GM19328 (cell line): Measurements from ENCODE around the gene NDUFAF3.
A peak's percentile ranks its signal among the peaks of the same experiment; 100 is the strongest.

ENCODE experiments used
- ATAC-seq: cut with Tn5 transposase; IDR thresholded peaks from one replicate; pipeline ENCODE4 v1.9.1; 2021; ENCODE audit warnings: mild to moderate bottlenecking, moderate library complexity; ENCODE audit not compliant: unreplicated experiment

Gene NDUFAF3

GRCh38 chr3:49017971-49018706 is 3.8 kb upstream of the NDUFAF3 start, which contains the start of gene DALRD3:
Gene DALRD3, minus strand, starts transcription at chr3:49018580. Its CDS starts 16 bp downstream, at chr3:49018564.
- no peak for ATAC-seq

- ATAC-seq, result no peak
These were observed 3.3 kb upstream of the NDUFAF3 start for GRCh38 chr3:49018707-49019006.

GRCh38 chr3:49019941-49020329 is 2.0 kb upstream of the NDUFAF3 start:
- ATAC-seq, result no peak

- no peak for ATAC-seq
These were observed 1.4 kb upstream of the NDUFAF3 start for GRCh38 chr3:49020330-49021212.

- peak; percentile 47 for ATAC-seq
These were observed 608 bp upstream of the NDUFAF3 start for GRCh38 chr3:49021213-49021812.

GRCh38 chr3:49022688-49023171 is 809 bp downstream of the NDUFAF3 start:
- no peak for ATAC-seq

- ATAC-seq, result no peak
These were observed 1.9 kb downstream of the NDUFAF3 start for GRCh38 chr3:49023775-49024174.

- ATAC-seq, result no peak
These were observed 2.5 kb downstream of the NDUFAF3 start for GRCh38 chr3:49024449-49024848.

GRCh38 chr3:49025005-49025792 is 3.3 kb downstream of the NDUFAF3 start:
- ATAC-seq, result no peak

- ATAC-seq, result no peak
These were observed 4.0 kb downstream of the NDUFAF3 start for GRCh38 chr3:49025793-49026520.

GRCh38 chr3:49026536-49026935 is 4.6 kb downstream of the NDUFAF3 start:
- no peak for ATAC-seq

GRCh38 chr3:49027634-49028033 is 5.7 kb downstream of the NDUFAF3 start:
- no peak for ATAC-seq

GRCh38 chr3:49028298-49028672 is 6.4 kb downstream of the NDUFAF3 start:
- no peak for ATAC-seq

GRCh38 chr3:49028673-49029562 is 7.0 kb downstream of the NDUFAF3 start, which contains the start of gene IMPDH2:
Gene IMPDH2, minus strand, starts transcription at chr3:49029398. Its CDS starts 48 bp downstream, at chr3:49029350.
- ATAC-seq, result peak; percentile 93

- ATAC-seq, result no peak
These were observed 7.6 kb downstream of the NDUFAF3 start for GRCh38 chr3:49029563-49029884.

GRCh38 chr3:49030321-49030720 is 8.4 kb downstream of the NDUFAF3 start:
- no peak for ATAC-seq

- no peak for ATAC-seq
These were observed 10.9 kb downstream of the NDUFAF3 start for GRCh38 chr3:49032646-49033304.

GRCh38 chr3:49034650-49035049 is 12.7 kb downstream of the NDUFAF3 start:
- ATAC-seq, result no peak

- ATAC-seq, result no peak
These were observed 13.4 kb downstream of the NDUFAF3 start for GRCh38 chr3:49035281-49035680.
